Large intestine (tissue), 3 donors: ENCODE measurements around the gene LRRC7. TPM values are rescaled to one million over a fixed set of nuclear protein-coding genes. Genes with fewer than 3 reads are reported as not detected.

ENCODE experiments used
- DNase-seq, 2 donors: peaks; one replicate each; pipeline versions ENCODE4 v3.0.0 to v3.0.0-alpha.2; 2013
- H3K27ac ChIP-seq: one replicate; pipeline ENCODE4 v1.5.1; 2013; ENCODE audit warnings: low read length
- H3K27me3 ChIP-seq: 2 replicates; pipeline ENCODE4 v1.6.1; 2013; ENCODE audit warnings: low read length; ENCODE audit not compliant: control insufficient read depth, insufficient read depth
- H3K36me3 ChIP-seq: 2 replicates; pipeline ENCODE4 v1.6.1; 2013; ENCODE audit warnings: low read length; ENCODE audit not compliant: control insufficient read depth, insufficient read depth
- H3K4me1 ChIP-seq: one replicate; pipeline ENCODE4 v1.6.1; 2013; ENCODE audit warnings: low read length; ENCODE audit not compliant: control insufficient read depth, insufficient read depth
- H3K4me3 ChIP-seq: one replicate; pipeline ENCODE4 v1.5.1; 2013; ENCODE audit warnings: low read length
- H3K9me3 ChIP-seq: one replicate; pipeline ENCODE4 v1.6.1; 2013; ENCODE audit warnings: mild to moderate bottlenecking, low read depth, low read length, moderate library complexity; ENCODE audit not compliant: control insufficient read depth
- WGBS: methylation state at CpG from one replicate; pipeline ENCODE4 v1.1.5; 2013; ENCODE audit warnings: low lambda C conversion rate; ENCODE audit not compliant: insufficient coverage; 5-methylcytosine and 5-hydroxymethylcytosine counted together
- polyA plus RNA-seq: library from polyadenylated mRNA; unstranded; fragments of 120-200 nt; gene quantifications from one replicate; pipeline ENCODE4 v1.2.1, GENCODE V29; 2013

Gene LRRC7
- polyA plus RNA-seq, 1 donor, result 5.1 TPM

DNA sequence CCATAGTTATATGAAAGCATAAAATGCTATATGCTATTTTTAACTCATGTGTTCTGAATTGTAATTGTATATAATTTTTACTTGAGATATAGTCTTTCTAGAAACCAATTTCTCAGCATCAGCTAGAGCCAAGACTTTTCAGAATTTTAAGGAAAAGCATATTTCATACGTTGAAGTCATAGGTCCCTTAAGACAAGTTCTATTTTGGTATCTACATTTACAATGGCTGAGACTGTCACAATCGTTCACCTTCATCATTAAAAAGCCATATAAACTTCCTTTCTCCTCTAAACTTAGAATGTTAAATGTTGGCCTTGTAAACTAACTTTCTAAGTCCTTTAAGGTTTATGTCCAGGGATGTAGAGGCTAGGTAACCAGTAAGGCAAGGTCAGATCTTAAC lies 533.5 kb downstream of the LRRC7 start:
- Histone ChIP-seq H3K4me1 (no peaks in the 10 kb centered on the region), H3K9me3 (no peaks in the 10 kb centered on the region), H3K27me3 (no peaks in the 10 kb centered on the region), H3K4me3 (no peak overlapping the region), H3K36me3 (no peaks in the 10 kb centered on the region), H3K27ac (no peak overlapping the region)
- WGBS, result 90% methylated on average over 2 of the region's 2 CpGs
- DNase-seq, result no peak

GRCh38 chr1:70101774-70102173 lies 534.1 kb downstream of the LRRC7 start:
- Histone ChIP-seq H3K4me1 (no peaks in the 10 kb centered on the region), H3K9me3 (no peaks in the 10 kb centered on the region), H3K27me3 (no peaks in the 10 kb centered on the region), H3K27ac (no peak overlapping the region), H3K4me3 (no peak overlapping the region), H3K36me3 (no peaks in the 10 kb centered on the region)
- no CpG with 5 or more reads among the region's 1 CpG for WGBS
- DNase-seq, result no peak

GRCh38 chr1:70103770-70104169 lies 536.0 kb downstream of the LRRC7 start:
- DNase-seq, result no peak
- Histone ChIP-seq H3K4me1 (no peaks in the 10 kb centered on the region), H3K36me3 (no peaks in the 10 kb centered on the region), H3K27me3 (no peaks in the 10 kb centered on the region), H3K27ac (no peak overlapping the region), H3K4me3 (no peak overlapping the region), H3K9me3 (no peaks in the 10 kb centered on the region)
- 80% methylated on average over 1 of the region's 1 CpG for WGBS

DNA sequence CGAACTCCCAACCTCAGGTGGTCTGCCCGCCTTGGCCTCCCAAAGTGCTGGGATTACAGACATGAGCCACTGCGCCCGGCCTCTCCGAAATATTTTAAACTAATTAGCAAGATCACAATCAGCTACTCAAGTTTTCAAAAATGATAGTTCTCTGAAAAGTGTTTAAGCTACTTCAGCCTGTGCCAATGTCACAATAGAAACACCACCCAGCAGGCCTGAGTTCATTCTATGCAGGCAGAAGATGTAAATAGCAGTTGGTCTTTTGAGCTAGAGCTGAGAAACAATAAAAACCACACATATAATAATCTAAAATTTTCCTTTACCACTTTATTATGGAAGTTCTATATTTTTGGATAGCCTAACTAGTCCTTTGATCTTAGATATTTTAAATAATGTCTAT lies 541.5 kb downstream of the LRRC7 start:
- no CpG with 5 or more reads among the region's 5 CpGs for WGBS
- no peak for DNase-seq
- Histone ChIP-seq H3K27me3 (peaks cover 2% of the 10 kb centered on the region), H3K9me3 (no peaks in the 10 kb centered on the region), H3K27ac (no peak overlapping the region), H3K4me3 (no peak overlapping the region), H3K4me1 (no peaks in the 10 kb centered on the region), H3K36me3 (no peaks in the 10 kb centered on the region)

DNA sequence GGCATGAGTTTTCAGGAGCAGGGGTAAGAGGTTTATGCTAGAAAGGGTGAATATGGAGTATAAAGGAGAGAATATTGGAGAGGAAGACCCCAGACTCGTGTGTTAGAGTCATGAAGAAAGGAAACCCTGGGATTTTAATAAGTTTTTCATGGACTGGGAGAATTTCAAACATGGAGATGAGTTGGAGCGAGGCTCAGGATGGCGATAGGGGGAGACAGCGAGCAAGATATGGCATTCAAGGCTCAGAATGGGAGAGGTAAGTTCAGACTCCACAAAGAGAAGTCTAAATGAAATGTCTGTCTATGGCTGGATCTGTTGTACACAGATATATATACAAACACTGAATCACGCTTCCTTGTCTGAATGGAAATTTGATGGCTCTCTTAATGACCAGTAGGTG lies 545.1 kb downstream of the LRRC7 start:
- Histone ChIP-seq H3K27ac (no peak overlapping the region), H3K4me3 (no peak overlapping the region), H3K27me3 (peaks cover 2% of the 10 kb centered on the region), H3K9me3 (no peaks in the 10 kb centered on the region), H3K4me1 (no peaks in the 10 kb centered on the region), H3K36me3 (no peaks in the 10 kb centered on the region)
- DNase-seq, result no peak
- whole genome bisulfite sequencing, result 62% methylated on average over 3 of the region's 5 CpGs

- DNase-seq, result no peak
- H3K36me3 ChIP-seq, result no peaks in the 10 kb centered on the region
- H3K4me3 ChIP-seq, result no peak overlapping the region
- WGBS, result 100% methylated on average over 2 of the region's 3 CpGs
- no peaks in the 10 kb centered on the region for H3K9me3 ChIP-seq
- H3K27me3 ChIP-seq, result peaks cover 2% of the 10 kb centered on the region
- H3K27ac ChIP-seq, result no peak overlapping the region
- no peaks in the 10 kb centered on the region for H3K4me1 ChIP-seq
These were observed 547.6 kb downstream of the LRRC7 start for GRCh38 chr1:70115315-70115714.

GRCh38 chr1:70117046-70117445 lies 549.3 kb downstream of the LRRC7 start:
- Histone ChIP-seq H3K27ac (no peak overlapping the region), H3K36me3 (no peaks in the 10 kb centered on the region), H3K4me3 (no peak overlapping the region), H3K4me1 (no peaks in the 10 kb centered on the region), H3K27me3 (peaks cover 2% of the 10 kb centered on the region), H3K9me3 (no peaks in the 10 kb centered on the region)
- DNase-seq, result no peak

GRCh38 chr1:70134148-70134547 lies 566.4 kb downstream of the LRRC7 start:
- no peaks in the 10 kb centered on the region for H3K36me3 ChIP-seq
- no peaks in the 10 kb centered on the region for H3K9me3 ChIP-seq
- H3K4me3 ChIP-seq, result no peak overlapping the region
- no peak overlapping the region for H3K27ac ChIP-seq
- no peaks in the 10 kb centered on the region for H3K4me1 ChIP-seq
- WGBS, result 100% methylated on average over 1 of the region's 3 CpGs
- H3K27me3 ChIP-seq, result no peaks in the 10 kb centered on the region
- no peak for DNase-seq

DNA sequence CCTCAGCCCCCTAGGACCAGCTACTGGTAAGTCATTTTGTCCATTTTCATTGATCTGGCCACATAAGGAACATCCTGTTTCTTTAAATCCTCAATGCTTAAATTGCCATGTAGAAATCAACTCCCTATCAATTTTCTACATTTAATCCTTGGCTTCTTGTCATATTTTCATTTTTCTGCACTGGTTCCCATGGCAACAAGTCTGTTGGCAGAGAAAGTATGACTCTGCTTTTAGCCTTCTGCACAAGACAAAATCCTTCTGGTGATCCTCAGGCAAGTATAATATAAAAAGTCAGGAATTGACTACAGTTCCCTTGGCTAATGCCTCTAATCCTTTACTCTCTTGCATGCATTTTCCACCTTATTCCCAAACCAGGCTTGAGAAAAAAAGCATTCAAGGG lies 572.6 kb downstream of the LRRC7 start:
- Histone ChIP-seq H3K4me1 (no peaks in the 10 kb centered on the region), H3K27ac (no peak overlapping the region), H3K27me3 (no peaks in the 10 kb centered on the region), H3K9me3 (no peaks in the 10 kb centered on the region), H3K4me3 (no peak overlapping the region), H3K36me3 (no peaks in the 10 kb centered on the region)
- peak; percentile 8 to 34 for DNase-seq

- Histone ChIP-seq H3K4me3 (no peak overlapping the region), H3K36me3 (no peaks in the 10 kb centered on the region), H3K9me3 (no peaks in the 10 kb centered on the region), H3K4me1 (no peaks in the 10 kb centered on the region), H3K27me3 (no peaks in the 10 kb centered on the region), H3K27ac (no peak overlapping the region)
- no CpG with 5 or more reads among the region's 3 CpGs for WGBS
- DNase-seq, result peak in 1 of 2 donors; percentile 6
These were observed 573.2 kb downstream of the LRRC7 start for GRCh38 chr1:70140894-70141293.

- H3K4me1 ChIP-seq, result no peaks in the 10 kb centered on the region
- no peaks in the 10 kb centered on the region for H3K9me3 ChIP-seq
- H3K4me3 ChIP-seq, result no peak overlapping the region
- peak in 1 of 2 donors; percentile 5 for DNase-seq
- WGBS, result no CpG with 5 or more reads among the region's 2 CpGs
- H3K27ac ChIP-seq, result no peak overlapping the region
- peaks cover 2% of the 10 kb centered on the region for H3K36me3 ChIP-seq
- H3K27me3 ChIP-seq, result no peaks in the 10 kb centered on the region
These were observed 574.4 kb downstream of the LRRC7 start for GRCh38 chr1:70142075-70142474.
